H1 (cell line): Measurements from ENCODE around the gene CBLN2. TPM values are rescaled to one million over a fixed set of nuclear protein-coding genes. Genes with fewer than 3 reads are reported as not detected.

Source experiments
- CTCF ChIA-PET: fragments of 300-600 bp; sonication (Branson Sonifier 250); formaldehyde crosslinking; loops from one replicate; lab custom pipeline; 2021; ENCODE audit not compliant: partially characterized antibody; lab: Charles Lee
- POLR2A ChIA-PET: fragments of 300-600 bp; sonication (Branson Sonifier 250); formaldehyde crosslinking; loops from one replicate; lab custom pipeline; 2021; ENCODE audit warnings: inconsistent platforms; ENCODE audit not compliant: partially characterized antibody; lab: Charles Lee
- DNase-seq, 2 experiments: peaks; one replicate each; pipeline versions ENCODE4 v3.0.0 to v3.0.0-alpha.2; 2010 to 2022; ENCODE audit warnings: low spot score in 2 of 2, low read depth in 1 of 2, mixed read lengths in 1 of 2
- FAIRE-seq: peaks from 2 replicates; lab custom pipeline; 2011; peaks lifted over from hg19 to GRCh38; lab: Jason Lieb, UNC
- H2AFZ ChIP-seq: 2 replicates; pipeline ENCODE4 v1.8.1; 2012; ENCODE audit warnings: low read length, inconsistent platforms
- H2AK5ac ChIP-seq: 2 replicates; pipeline ENCODE4 v1.6.1; 2013; ENCODE audit warnings: low read depth, low read length
- H2BK120ac ChIP-seq: replicated peaks from 2 replicates; pipeline ENCODE3; 2013; ENCODE audit warnings: low read depth, low read length, inconsistent platforms
- H2BK12ac ChIP-seq: 2 replicates; pipeline ENCODE4 v1.6.1; 2013; ENCODE audit warnings: low read depth, low read length
- H2BK15ac ChIP-seq: 2 replicates; pipeline ENCODE4 v1.6.1; 2013; ENCODE audit warnings: low read length
- H2BK20ac ChIP-seq: 2 replicates; pipeline ENCODE4 v1.6.1; 2013; ENCODE audit warnings: low read length
- H2BK5ac ChIP-seq: 2 replicates; pipeline ENCODE4 v1.6.1; 2013; ENCODE audit warnings: low read depth, low read length
- H3K14ac ChIP-seq: 2 replicates; pipeline ENCODE4 v1.6.1; 2013; ENCODE audit warnings: inconsistent platforms; ENCODE audit not compliant: insufficient read length
- H3K18ac ChIP-seq: 2 replicates; pipeline ENCODE4 v1.6.1; 2013; ENCODE audit warnings: low read length; ENCODE audit errors: extremely low read depth
- H3K23ac ChIP-seq: 2 replicates; pipeline ENCODE4 v1.6.1; 2013; ENCODE audit warnings: inconsistent platforms; ENCODE audit not compliant: insufficient read length
- H3K23me2 ChIP-seq: 2 replicates; pipeline ENCODE4 v1.6.1; 2013; ENCODE audit warnings: low read depth, low read length
- H3K27ac ChIP-seq: 2 replicates; pipeline ENCODE4 v1.6.1; 2011; ENCODE audit warnings: low read depth, low read length, inconsistent platforms
- H3K27me3 ChIP-seq, 4 experiments: replicated peaks in 1 of 4; 1 replicate in 1 of 4; 2 replicates in 3 of 4; pipeline versions ENCODE4 v1.6.1 to v1.8.1; 2011 to 2013; ENCODE audit warnings: low read length in 3 of 4, mild to moderate bottlenecking in 3 of 4, inconsistent platforms in 2 of 4, mixed read lengths in 2 of 4, moderate library complexity in 1 of 4; ENCODE audit not compliant: control insufficient read depth in 3 of 4, insufficient read depth in 3 of 4; ENCODE audit errors: extremely low read depth in 1 of 4
- H3K36me3 ChIP-seq, 4 experiments: 2 replicates each; pipeline versions ENCODE4 v1.6.1 to v1.8.1; 2011 to 2013; ENCODE audit warnings: mild to moderate bottlenecking in 4 of 4, low read length in 3 of 4, moderate library complexity in 2 of 4, control low read depth in 1 of 4, inconsistent platforms in 1 of 4; ENCODE audit not compliant: insufficient read depth in 4 of 4, control insufficient read depth in 2 of 4
- H3K4ac ChIP-seq: replicated peaks from 2 replicates; pipeline ENCODE3; 2013; ENCODE audit warnings: low read length, low read depth, mixed read lengths, inconsistent platforms; ENCODE audit not compliant: insufficient read length
- H3K4me1 ChIP-seq, 4 experiments: replicated peaks in 1 of 4; 1 replicate in 1 of 4; 2 replicates in 3 of 4; pipeline versions ENCODE4 v1.6.1 to v1.8.1; 2011 to 2013; ENCODE audit warnings: low read length in 3 of 4, inconsistent platforms in 2 of 4, mixed read lengths in 1 of 4; ENCODE audit not compliant: insufficient read depth in 4 of 4, control insufficient read depth in 3 of 4
- H3K4me2 ChIP-seq, 2 experiments: 2 replicates each; pipeline versions ENCODE4 v1.6.1 to v1.8.1; 2011 to 2013; ENCODE audit warnings: low read depth in 2 of 2, low read length in 2 of 2, control low read depth in 1 of 2, inconsistent platforms in 1 of 2, mild to moderate bottlenecking in 1 of 2; ENCODE audit not compliant: insufficient read depth in 1 of 2
- H3K4me3 ChIP-seq, 4 experiments: fragments of 200-600, 300-600 bp in 1 of 4; sonication (generic), shearing (Covaris generic), sonication (Bioruptor Twin) in 1 of 4; 2 replicates each; pipeline versions ENCODE4 v1.5.1 to v1.8.1; 2011 to 2016; ENCODE audit warnings: low read length in 4 of 4, low read depth in 3 of 4, control low read depth in 2 of 4, inconsistent platforms in 2 of 4, mild to moderate bottlenecking in 2 of 4, mixed read lengths in 1 of 4, moderate library complexity in 1 of 4; ENCODE audit not compliant: insufficient read depth in 2 of 4; ENCODE audit errors: extremely low read depth in 1 of 4
- H3K56ac ChIP-seq: replicated peaks from 2 replicates; pipeline ENCODE3; 2013; ENCODE audit warnings: low read depth, mild to moderate bottlenecking, mixed read lengths, low read length, inconsistent platforms; ENCODE audit not compliant: insufficient read length
- H3K79me1 ChIP-seq: 2 replicates; pipeline ENCODE4 v1.6.1; 2013; ENCODE audit warnings: low read depth, low read length, control low read depth
- H3K79me2 ChIP-seq, 2 experiments: 2 replicates each; pipeline versions ENCODE4 v1.6.1 to v1.8.1; 2012 to 2013; ENCODE audit warnings: low read length in 2 of 2, mild to moderate bottlenecking in 2 of 2, inconsistent platforms in 1 of 2; ENCODE audit not compliant: insufficient read depth in 2 of 2, control insufficient read depth in 1 of 2
- H3K9ac ChIP-seq, 4 experiments: replicated peaks in 1 of 4; 1 replicate in 1 of 4; 2 replicates in 3 of 4; pipeline versions ENCODE4 v1.6.1 to v1.8.1; 2011 to 2013; ENCODE audit warnings: low read depth in 3 of 4, low read length in 3 of 4, control low read depth in 2 of 4, mild to moderate bottlenecking in 2 of 4, moderate library complexity in 2 of 4, inconsistent platforms in 1 of 4; ENCODE audit errors: extremely low read depth in 1 of 4
- H3K9me3 ChIP-seq, 2 experiments: 2 replicates each; pipeline versions ENCODE4 v1.6.1 to v1.8.1; 2012 to 2013; ENCODE audit warnings: mild to moderate bottlenecking in 2 of 2, moderate library complexity in 2 of 2, control low read depth in 1 of 2, inconsistent platforms in 1 of 2, low read depth in 1 of 2, low read length in 1 of 2, mixed read lengths in 1 of 2; ENCODE audit not compliant: insufficient read depth in 2 of 2
- H4K20me1 ChIP-seq, 2 experiments: replicated peaks in 1 of 2; 2 replicates each; pipeline versions ENCODE3 to v1.8.1; 2011 to 2013; ENCODE audit warnings: inconsistent platforms in 2 of 2, low read length in 2 of 2, mild to moderate bottlenecking in 1 of 2; ENCODE audit not compliant: insufficient read depth in 2 of 2, control insufficient read depth in 1 of 2
- H4K5ac ChIP-seq: 2 replicates; pipeline ENCODE4 v1.6.1; 2013; ENCODE audit warnings: low read length, low read depth, mixed read lengths, inconsistent platforms; ENCODE audit not compliant: insufficient read length
- H4K8ac ChIP-seq: 2 replicates; pipeline ENCODE4 v1.8.0; 2013; ENCODE audit warnings: mild to moderate bottlenecking, moderate library complexity, low read length, inconsistent platforms; ENCODE audit not compliant: insufficient read depth; ENCODE audit errors: extremely low read depth
- H4K91ac ChIP-seq: replicated peaks from 2 replicates; pipeline ENCODE3; 2013; ENCODE audit warnings: low read length, mixed read lengths, inconsistent platforms; ENCODE audit not compliant: insufficient read length
- BRCA1 ChIP-seq: IDR thresholded peaks from 2 replicates; pipeline ENCODE4 v1.6.1; 2012; ENCODE audit warnings: low read depth, low read length, improper control_type of control experiment
- CBX5 ChIP-seq: fragments of 300-800, 300-1000 bp; sonication (generic); IDR thresholded peaks from 2 replicates; pipeline ENCODE4 v1.7.1; 2016; ENCODE audit warnings: antibody characterized with exemption, low read length, low read depth
- HDAC2 ChIP-seq, 2 experiments: fragments of 300-600 bp in 1 of 2; sonication (generic) in 1 of 2; IDR thresholded peaks; 2 replicates each; pipeline ENCODE4 v1.6.1; 2011 to 2012; ENCODE audit warnings: low read depth in 2 of 2, low read length in 2 of 2, mild to moderate bottlenecking in 2 of 2, moderate library complexity in 2 of 2, borderline replicate concordance in 1 of 2, inconsistent platforms in 1 of 2
- JUN ChIP-seq: IDR thresholded peaks from 2 replicates; pipeline ENCODE4 v1.6.1; 2011; ENCODE audit warnings: low read depth, mild to moderate bottlenecking, improper control_type of control experiment, low read length
- KDM4A ChIP-seq: IDR thresholded peaks from one replicate; pipeline ENCODE4 v1.7.1; 2012; ENCODE audit warnings: low read depth, mild to moderate bottlenecking, moderate library complexity, low read length, inconsistent platforms; ENCODE audit not compliant: severe bottlenecking
- TAF1 ChIP-seq: IDR thresholded peaks from 2 replicates; pipeline ENCODE4 v1.6.1; 2011; ENCODE audit warnings: mild to moderate bottlenecking, low read depth, low read length
- ZNF274 ChIP-seq: IDR thresholded peaks from 2 replicates; pipeline ENCODE4 v1.7.0; 2012; ENCODE audit warnings: low read length, borderline replicate concordance; ENCODE audit errors: extremely low read depth
- WGBS, 2 experiments: shearing (Covaris generic) in 1 of 2; methylation state at CpG; one replicate each; pipeline versions ENCODE4 v1.1.6 to v1.1.7; 2013 to 2015; ENCODE audit warnings: low lambda C conversion rate in 2 of 2, mixed read lengths in 2 of 2, inconsistent platforms in 1 of 2, low coverage in 1 of 2, missing lambda C conversion rate in 1 of 2; ENCODE audit not compliant: insufficient replicate concordance in 2 of 2, insufficient coverage in 1 of 2, insufficient read length in 1 of 2; ENCODE audit errors: extremely low coverage in 1 of 2, missing lambda C conversion rate in 1 of 2; 5-methylcytosine and 5-hydroxymethylcytosine counted together
- polyA plus RNA-seq, 7 experiments: library from polyadenylated mRNA; depleted of rRNA in 3 of 7; stranded (reverse) in 5 of 7; unstranded in 2 of 7; fragments of >200 nt in 5 of 7; fragments of 200-250 nt in 2 of 7; gene quantifications; 1 replicate in 5 of 7; 2 replicates in 1 of 7; 4 replicates in 1 of 7; pipeline versions ENCODE4 v1.2.1 to v1.2.3, GENCODE V29; 2011 to 2013; ENCODE audit warnings: missing spikeins in 2 of 7, mixed read lengths in 2 of 7
- total RNA-seq: library from RNA; stranded (reverse); fragmentation: NEBNext Ultra II Directional; extraction: Animal tissue kit (Norgen Biotek cat#: 25700); gene quantifications from 2 replicates; pipeline ENCODE4 v1.2.1, GENCODE V29; 2021

CBLN2 gene
- total and polyA plus RNA-seq, 2 of the 8 experiments (the other 6 are each of a cell fraction or from before 2014, with no cell fraction given) = not detected

- no peak overlapping the region for H3K4me2 ChIP-seq
- CTCF ChIA-PET = no interaction called here
- no peak overlapping the region for H2BK12ac ChIP-seq
- no peaks in the 10 kb centered on the region for H3K79me2 ChIP-seq
- H4K5ac ChIP-seq = no peak overlapping the region
- H3K56ac ChIP-seq = no peak overlapping the region
- H3K27me3 ChIP-seq = peaks cover 6 to 19% (median 19%) of the 10 kb centered on the region in 4 experiments
- no peak overlapping the region for H4K8ac ChIP-seq
- H3K79me1 ChIP-seq = no peaks in the 10 kb centered on the region
- H2BK20ac ChIP-seq = no peak overlapping the region
- peaks cover 0 to 10% (median 0%) of the 10 kb centered on the region in 4 experiments; a peak in 2 of 8 replicates for H3K36me3 ChIP-seq
- no peak overlapping the region for H3K14ac ChIP-seq
- H3K23ac ChIP-seq = no peak overlapping the region
- peaks cover 0 to 3% of the 10 kb centered on the region in 2 experiments for H4K20me1 ChIP-seq
- H2BK120ac ChIP-seq = no peak overlapping the region
- H3K27ac ChIP-seq = no peak overlapping the region
- no peak overlapping the region for H3K18ac ChIP-seq
- TF ChIP-seq BRCA1 (no peak), CBX5 (no peak), JUN (no peak), ZNF274 (no peak), HDAC2 (IDR thresholded peaks at IDR 0.05; ENCODE audit: borderline replicate concordance in 1 of 2, low read depth in 2 of 2, low read length in 2 of 2) (no peak), TAF1 (no peak), KDM4A (no peak)
- no peaks in the 10 kb centered on the region for H3K23me2 ChIP-seq
- POLR2A ChIA-PET = no interaction called here
- no peak for DNase-seq
- H3K9me3 ChIP-seq = peaks cover 29 to 84% of the 10 kb centered on the region in 2 experiments
- no peak for FAIRE-seq
- H2AFZ ChIP-seq = no peak overlapping the region
- H2AK5ac ChIP-seq = no peak overlapping the region
- no peak overlapping the region for H2BK15ac ChIP-seq
- WGBS, 2 experiments = 82% methylated on average over 5 of the region's 5 CpGs; no CpG with 5 or more reads in 1 of the 2 experiments
- no peak overlapping the region for H3K4me3 ChIP-seq
- H2BK5ac ChIP-seq = no peak overlapping the region
- no peak overlapping the region for H3K4ac ChIP-seq
- H3K9ac ChIP-seq = no peak overlapping the region
- H4K91ac ChIP-seq = no peak overlapping the region
- peaks cover 0 to 3% (median 0%) of the 10 kb centered on the region in 4 experiments; a peak in 1 of 7 replicates for H3K4me1 ChIP-seq
These were observed 4.2 kb downstream of the CBLN2 start for GRCh38 chr18:72539901-72540300.
